Right lung (tissue), 10 donors: Measurements from ENCODE around the gene OR4A16. TPM values are rescaled to one million over a fixed set of nuclear protein-coding genes. Genes with fewer than 3 reads are reported as not detected.

Experiments
- DNase-seq, 2 donors: peaks; one replicate each; pipeline ENCODE4 v3.0.0-alpha.2; 2013
- long read RNA-seq, 8 donors: transcript quantifications; one replicate each; lab custom pipeline, GENCODE V29; 2026
- polyA plus RNA-seq, 5 donors: library from polyadenylated mRNA; unstranded; fragments of 120-200 nt; gene quantifications; one replicate each; pipeline versions ENCODE4 v1.2.1 to v1.2.3, GENCODE V29; 2013; ENCODE audit warnings: inconsistent platforms in 1 of 5, low replicate concordance in 1 of 5; ENCODE audit not compliant: insufficient read length in 5 of 5, insufficient read depth in 1 of 5

Gene OR4A16
- polyA plus RNA-seq = not detected
- long read RNA-seq, donor 1 = 0 reads
- long read RNA-seq, donor 2 = 0 reads
- long read RNA-seq, donor 3 = 0 reads
- long read RNA-seq, donor 4 = 0 reads
- long read RNA-seq, donor 5 = 0 reads
- long read RNA-seq, donor 6 = 0 reads
- long read RNA-seq, donor 7 = 0 reads
- long read RNA-seq, donor 8 = 0 reads

DNA sequence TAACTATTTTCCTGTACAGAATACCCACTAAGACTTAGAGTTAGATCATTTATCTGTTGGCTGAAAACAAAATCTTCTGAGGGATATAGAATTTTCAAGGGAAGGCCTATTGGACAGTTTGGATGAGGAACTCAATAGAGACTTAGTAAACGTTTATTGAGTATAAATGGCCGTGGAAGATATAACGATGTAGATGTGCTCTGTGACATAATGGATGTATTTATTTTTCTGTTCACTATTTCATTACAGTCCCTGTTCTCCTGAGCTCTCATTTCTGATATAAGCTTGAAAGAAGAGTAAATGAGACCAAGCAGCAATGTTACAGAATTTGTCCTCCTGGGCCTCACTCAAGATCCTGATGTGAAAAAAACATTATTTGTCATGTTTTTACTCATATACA lies at the start of gene OR4A16:
Gene OR4A16 (plus strand): TSS at position 301 of the 400 bp plus-strand sequence. CDS start 0 bp downstream, at position 301.
- no peak for DNase-seq

GRCh38 chr11:55324500-55324899 lies 18.5 kb upstream of the OR4A16 start:
- DNase-seq = no peak

GRCh38 chr11:55345306-55345705 lies 2.3 kb downstream of the OR4A16 start:
- DNase-seq = no peak

GRCh38 chr11:55349032-55349431 lies 6.0 kb downstream of the OR4A16 start:
- no peak for DNase-seq

GRCh38 chr11:55357560-55358184 lies 14.7 kb downstream of the OR4A16 start:
- no peak for DNase-seq

DNA sequence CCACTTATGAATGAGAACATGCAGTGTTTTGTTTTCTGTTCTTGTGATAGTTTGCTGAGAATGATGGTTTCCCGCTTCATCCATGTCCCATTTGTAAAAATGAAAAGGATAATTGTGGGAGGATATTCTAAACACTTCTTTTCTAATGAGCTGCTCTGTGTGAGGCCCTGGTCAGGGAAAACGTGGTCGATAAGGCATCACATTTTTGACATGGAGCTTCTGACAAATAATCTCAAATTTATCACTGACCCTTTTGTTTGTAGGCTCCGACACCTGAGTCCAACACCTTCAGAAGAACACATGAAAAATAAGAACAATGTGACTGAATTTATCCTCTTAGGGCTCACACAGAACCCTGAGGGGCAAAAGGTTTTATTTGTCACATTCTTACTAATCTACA lies 24.7 kb downstream of the OR4A16 start, which contains the start of gene OR4A15:
Gene OR4A15 (plus strand): TSS at position 301 of the 400 bp plus-strand sequence. CDS start 0 bp downstream, at position 301.
- DNase-seq = no peak

Other genes with a start within 250 kb of the OR4A16 start
- not detected for gene TRIM48, start 81.0 kb upstream of the OR4A16 start, polyA plus RNA-seq
- gene OR4A15, start 24.8 kb downstream of the OR4A16 start, polyA plus RNA-seq = not detected
- gene OR4C15, start 211.3 kb downstream of the OR4A16 start, polyA plus RNA-seq = not detected
- not detected for gene OR4C16, start 228.9 kb downstream of the OR4A16 start, polyA plus RNA-seq